Nephron progenitor cell (in vitro differentiated cells): ENCODE data around the gene GALNT18.

Experiments
- DNase-seq: peaks from one replicate; pipeline ENCODE4 v3.0.0; 2021
- H3K27ac Mint-ChIP-seq: 2 replicates; pipeline ENCODE4 v1.8.0; 2021; ENCODE audit warnings: mild to moderate bottlenecking, moderate library complexity, mixed read lengths
- H3K27me3 Mint-ChIP-seq: 2 replicates; pipeline ENCODE4 v1.8.0; 2021; ENCODE audit warnings: mild to moderate bottlenecking, low read depth, mixed read lengths; ENCODE audit not compliant: poor library complexity
- H3K36me3 Mint-ChIP-seq: 2 replicates; pipeline ENCODE4 v1.8.0; 2021; ENCODE audit warnings: low read depth, mixed read lengths
- H3K4me1 Mint-ChIP-seq: 2 replicates; pipeline ENCODE4 v1.8.0; 2021; ENCODE audit warnings: mixed read lengths
- H3K4me3 Mint-ChIP-seq: 2 replicates; pipeline ENCODE4 v1.8.0; 2021; ENCODE audit warnings: mild to moderate bottlenecking, moderate library complexity, mixed read lengths
- H3K9me3 Mint-ChIP-seq: 2 replicates; pipeline ENCODE4 v1.8.0; 2021; ENCODE audit warnings: mild to moderate bottlenecking, moderate library complexity, mixed read lengths
- TF ChIP-seq, protein P1 (sequence below): fragments of 200-600 bp; sonication (generic); IDR thresholded peaks from 2 replicates; pipeline ENCODE4 v1.5.0; 2021; ENCODE audit warnings: antibody characterized with exemption

GALNT18 gene

GRCh38 chr11:11281626-11282025, 340.2 kb downstream of the GALNT18 start:
- H3K4me1 Mint-ChIP-seq: peaks cover 9% of the 10 kb centered on the region
- H3K9me3 Mint-ChIP-seq: peaks cover 2% of the 10 kb centered on the region
- H3K27me3 Mint-ChIP-seq: peaks cover 12% of the 10 kb centered on the region
- TF ChIP-seq, protein P1, sequence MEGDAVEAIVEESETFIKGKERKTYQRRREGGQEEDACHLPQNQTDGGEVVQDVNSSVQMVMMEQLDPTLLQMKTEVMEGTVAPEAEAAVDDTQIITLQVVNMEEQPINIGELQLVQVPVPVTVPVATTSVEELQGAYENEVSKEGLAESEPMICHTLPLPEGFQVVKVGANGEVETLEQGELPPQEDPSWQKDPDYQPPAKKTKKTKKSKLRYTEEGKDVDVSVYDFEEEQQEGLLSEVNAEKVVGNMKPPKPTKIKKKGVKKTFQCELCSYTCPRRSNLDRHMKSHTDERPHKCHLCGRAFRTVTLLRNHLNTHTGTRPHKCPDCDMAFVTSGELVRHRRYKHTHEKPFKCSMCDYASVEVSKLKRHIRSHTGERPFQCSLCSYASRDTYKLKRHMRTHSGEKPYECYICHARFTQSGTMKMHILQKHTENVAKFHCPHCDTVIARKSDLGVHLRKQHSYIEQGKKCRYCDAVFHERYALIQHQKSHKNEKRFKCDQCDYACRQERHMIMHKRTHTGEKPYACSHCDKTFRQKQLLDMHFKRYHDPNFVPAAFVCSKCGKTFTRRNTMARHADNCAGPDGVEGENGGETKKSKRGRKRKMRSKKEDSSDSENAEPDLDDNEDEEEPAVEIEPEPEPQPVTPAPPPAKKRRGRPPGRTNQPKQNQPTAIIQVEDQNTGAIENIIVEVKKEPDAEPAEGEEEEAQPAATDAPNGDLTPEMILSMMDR: no peak
- H3K36me3 Mint-ChIP-seq: no peaks in the 10 kb centered on the region
- H3K27ac Mint-ChIP-seq: no peak overlapping the region
- no peak overlapping the region for H3K4me3 Mint-ChIP-seq
- DNase-seq: no peak

GRCh38 chr11:11280826-11281225, 341.0 kb downstream of the GALNT18 start:
- Mint-ChIP-seq H3K9me3 (peaks cover 10% of the 10 kb centered on the region), H3K27ac (no peak overlapping the region), H3K4me3 (no peak overlapping the region), H3K4me1 (peaks cover 9% of the 10 kb centered on the region), H3K27me3 (peaks cover 14% of the 10 kb centered on the region), H3K36me3 (no peaks in the 10 kb centered on the region)
- TF ChIP-seq, protein P1: no peak
- DNase-seq: no peak

DNA sequence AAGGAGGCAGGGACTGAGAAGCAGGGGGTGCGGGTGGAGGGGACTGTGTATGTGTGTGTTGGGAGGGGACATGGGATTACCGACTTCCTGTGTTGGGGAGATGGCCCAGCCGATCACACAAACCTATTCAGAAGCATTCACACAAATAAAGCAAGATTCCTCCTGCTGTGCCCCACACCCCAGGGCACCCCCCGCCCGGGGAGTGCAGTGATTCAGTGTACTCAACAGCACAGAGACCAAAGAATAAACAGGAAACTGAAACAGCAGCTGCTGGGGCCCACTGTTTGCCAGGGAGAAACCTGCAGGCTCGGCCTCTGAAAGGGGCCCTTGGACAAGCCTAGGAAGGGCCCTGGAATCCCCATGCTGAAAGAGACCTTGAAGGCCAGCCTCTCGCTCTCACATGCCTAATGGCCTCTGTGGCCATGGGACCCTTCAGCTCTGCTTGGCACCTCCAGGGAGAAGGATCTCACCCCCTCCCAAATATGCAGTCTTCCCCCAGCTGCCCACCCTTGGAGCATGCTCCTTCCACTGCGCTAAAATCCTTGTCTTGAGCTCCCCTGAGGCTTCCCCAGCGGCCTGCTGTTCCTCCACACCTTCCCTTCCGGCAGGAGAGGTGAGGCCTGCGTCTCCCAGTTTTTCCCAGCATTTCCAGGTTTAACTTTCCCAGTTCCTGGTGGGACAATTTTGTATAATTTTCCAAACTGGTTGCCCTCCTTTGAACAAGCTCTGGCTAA, 341.7 kb downstream of the GALNT18 start:
- Mint-ChIP-seq H3K4me1 (peaks cover 9% of the 10 kb centered on the region), H3K27ac (peak overlapping the region; percentile 74), H3K9me3 (peaks cover 17% of the 10 kb centered on the region), H3K27me3 (peaks cover 18% of the 10 kb centered on the region), H3K4me3 (no peak overlapping the region), H3K36me3 (no peaks in the 10 kb centered on the region)
- TF ChIP-seq, protein P1: no peak
- no peak for DNase-seq

- no peak overlapping the region for H3K27ac Mint-ChIP-seq
- DNase-seq: no peak
- peaks cover 19% of the 10 kb centered on the region for H3K27me3 Mint-ChIP-seq
- peaks cover 29% of the 10 kb centered on the region for H3K9me3 Mint-ChIP-seq
- TF ChIP-seq, protein P1: no peak
- no peak overlapping the region for H3K4me3 Mint-ChIP-seq
- no peaks in the 10 kb centered on the region for H3K36me3 Mint-ChIP-seq
- H3K4me1 Mint-ChIP-seq: peaks cover 9% of the 10 kb centered on the region
Measured at GRCh38 chr11:11272254-11272653, 349.6 kb downstream of the GALNT18 start.

GRCh38 chr11:11270236-11270775, 351.5 kb downstream of the GALNT18 start:
- Mint-ChIP-seq H3K4me3 (no peak overlapping the region), H3K27me3 (peaks cover 14% of the 10 kb centered on the region), H3K4me1 (peaks cover 16% of the 10 kb centered on the region), H3K36me3 (no peaks in the 10 kb centered on the region), H3K27ac (no peak overlapping the region), H3K9me3 (peaks cover 14% of the 10 kb centered on the region)
- no peak for DNase-seq
- TF ChIP-seq, protein P1: no peak

DNA sequence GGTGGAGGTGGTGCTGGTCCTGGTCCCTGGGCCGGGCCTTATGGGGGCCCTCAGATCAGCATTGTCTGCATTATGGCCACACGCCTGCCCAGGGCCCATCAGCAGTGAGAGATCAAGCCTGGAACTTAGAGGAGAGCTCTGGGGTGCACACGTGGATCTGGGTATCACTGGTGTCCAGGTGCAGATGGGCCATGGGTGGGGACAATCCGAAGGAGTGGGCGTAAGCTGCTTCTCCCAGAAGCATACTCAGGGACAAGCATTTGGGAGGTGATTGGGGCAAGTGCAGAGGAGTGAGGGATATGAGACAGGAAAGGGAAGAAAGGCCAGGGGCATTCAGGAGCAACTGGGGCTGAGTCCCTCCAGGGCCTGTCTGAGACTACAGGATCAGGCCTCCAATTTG, 353.1 kb downstream of the GALNT18 start:
- Mint-ChIP-seq H3K27me3 (peaks cover 11% of the 10 kb centered on the region), H3K4me3 (no peak overlapping the region), H3K4me1 (peaks cover 21% of the 10 kb centered on the region), H3K27ac (no peak overlapping the region), H3K9me3 (peaks cover 2% of the 10 kb centered on the region), H3K36me3 (no peaks in the 10 kb centered on the region)
- TF ChIP-seq, protein P1: no peak
- no peak for DNase-seq
